GM23248 (cell line): ENCODE results near the gene SUPT3H. TPM values are rescaled to one million over a fixed set of nuclear protein-coding genes. Genes with fewer than 3 reads are reported as not detected.

Experiments used
- DNase-seq: peaks from one replicate; pipeline ENCODE4 v3.0.0-alpha.2; 2015
- H2AFZ ChIP-seq: fragments of 200-600 bp; sonication (generic); 2 replicates; pipeline ENCODE4 v1.6.1; 2016; ENCODE audit warnings: antibody characterized with exemption
- H3F3A ChIP-seq: fragments of 200-600 bp; sonication (generic); 2 replicates; pipeline ENCODE4 v1.6.1; 2016; ENCODE audit warnings: mild to moderate bottlenecking, antibody characterized with exemption, mixed run types; ENCODE audit not compliant: insufficient read depth
- H3K27ac ChIP-seq: fragments of 200-600 bp; sonication (generic); 2 replicates; pipeline ENCODE4 v1.5.1; 2016; ENCODE audit warnings: mild to moderate bottlenecking
- H3K27me3 ChIP-seq: fragments of 200-600 bp; sonication (generic); replicated peaks from 2 replicates; pipeline ENCODE4 v1.6.1; 2016; ENCODE audit warnings: mild to moderate bottlenecking; ENCODE audit not compliant: insufficient read depth
- H3K36me3 ChIP-seq: fragments of 200-600 bp; sonication (generic); 2 replicates; pipeline ENCODE4 v1.6.1; 2016; ENCODE audit warnings: low read depth, mild to moderate bottlenecking
- H3K4me1 ChIP-seq: fragments of 200-600 bp; sonication (generic); 2 replicates; pipeline ENCODE4 v1.6.1; 2016; ENCODE audit warnings: mild to moderate bottlenecking; ENCODE audit not compliant: insufficient read depth
- H3K4me2 ChIP-seq: fragments of 200-600 bp; sonication (generic); one replicate; pipeline ENCODE4 v1.6.1; 2016; ENCODE audit warnings: mild to moderate bottlenecking; ENCODE audit not compliant: unreplicated experiment
- H3K4me3 ChIP-seq: fragments of 200-600 bp; sonication (generic); 2 replicates; pipeline ENCODE4 v1.5.1; 2016; ENCODE audit warnings: mild to moderate bottlenecking
- H3K79me2 ChIP-seq: fragments of 200-600 bp; sonication (generic); 2 replicates; pipeline ENCODE4 v1.6.1; 2016; ENCODE audit warnings: mild to moderate bottlenecking; ENCODE audit not compliant: insufficient read depth
- H3K9ac ChIP-seq: fragments of 200-600 bp; sonication (generic); 2 replicates; pipeline ENCODE4 v1.6.1; 2016; ENCODE audit warnings: mild to moderate bottlenecking
- H3K9me2 ChIP-seq: fragments of 200-600 bp; sonication (generic); 2 replicates; pipeline ENCODE4 v1.6.1; 2016; ENCODE audit warnings: mixed run types, mild to moderate bottlenecking, moderate library complexity; ENCODE audit not compliant: insufficient read depth
- H3K9me3 ChIP-seq: fragments of 200-600 bp; sonication (generic); one replicate; pipeline ENCODE4 v1.6.1; 2017; ENCODE audit warnings: low read depth
- H4K20me1 ChIP-seq: fragments of 200-600 bp; sonication (generic); 2 replicates; pipeline ENCODE4 v1.6.0; 2016; ENCODE audit not compliant: insufficient read depth
- EZH2 ChIP-seq: fragments of 200-600 bp; sonication (generic); IDR thresholded peaks from 2 replicates; pipeline ENCODE4 v1.6.1; 2018; ENCODE audit warnings: antibody characterized with exemption, mild to moderate bottlenecking; ENCODE audit not compliant: insufficient read depth, poor library complexity, severe bottlenecking
- EZH2phosphoT487 ChIP-seq: fragments of 200-600 bp; sonication (generic); IDR thresholded peaks from 2 replicates; pipeline ENCODE4 v1.6.1; 2018; ENCODE audit warnings: antibody characterized with exemption, moderate library complexity, mild to moderate bottlenecking, low read depth; ENCODE audit not compliant: insufficient read depth
- WGBS, 2 experiments: methylation state at CpG; one replicate each; pipeline ENCODE4 v1.1.6; 2015 to 2017; ENCODE audit warnings: low lambda C conversion rate in 2 of 2, low coverage in 1 of 2; ENCODE audit errors: missing lambda C conversion rate in 2 of 2; 5-methylcytosine and 5-hydroxymethylcytosine counted together
- in situ Hi-C: fragments of 300-500 bp; cut with MboI; formaldehyde crosslinking; loops from 2 replicates; pipeline ENCODE4 v1.15.0; 2020
- polyA plus RNA-seq: library from polyadenylated mRNA; unstranded; fragments of >200 nt; fragmentation: Nextera tagmentation; extraction: Ambion mirVana; gene quantifications from 2 replicates; pipeline ENCODE4 v1.2.1, GENCODE V29; 2016
- total RNA-seq: library from RNA; depleted of rRNA; stranded (reverse); fragments of >200 nt; shearing (Covaris generic); gene quantifications from 2 replicates; pipeline ENCODE4 v1.2.3, GENCODE V29; 2014

The SUPT3H gene
- total and polyA plus RNA-seq, 2 experiments from 2014 or later: 9.3 to 12.4 TPM

- peak; percentile 27 for DNase-seq
- in situ Hi-C loops: no loop called here
Measured at GRCh38 chr6:44831002-44831610, 546.6 kb downstream of the SUPT3H start.

GRCh38 chr6:44829836-44830235 lies 547.9 kb downstream of the SUPT3H start:
- no peak overlapping the region for H3K4me2 ChIP-seq

More at GRCh38 chr6:44831002-44831610, 546.6 kb downstream of the SUPT3H start:
- no peak overlapping the region for H2AFZ ChIP-seq
- TF ChIP-seq EZH2 (no peak), EZH2phosphoT487 (no peak)
- no peaks in the 10 kb centered on the region for H3K79me2 ChIP-seq
- no peaks in the 10 kb centered on the region for H3K27me3 ChIP-seq
- WGBS, 2 experiments: 64 to 70% methylated on average over 3 of the region's 3 CpGs
- no peaks in the 10 kb centered on the region for H3K9me2 ChIP-seq
- no peaks in the 10 kb centered on the region for H3K9me3 ChIP-seq
- no peaks in the 10 kb centered on the region for H3K36me3 ChIP-seq
- no peak overlapping the region for H3K4me3 ChIP-seq
- H3F3A ChIP-seq: no peaks in the 10 kb centered on the region
- no peak overlapping the region for H3K27ac ChIP-seq
- H3K9ac ChIP-seq: no peak overlapping the region
- H3K4me2 ChIP-seq: no peak overlapping the region
- no peaks in the 10 kb centered on the region for H4K20me1 ChIP-seq
- H3K4me1 ChIP-seq: peaks cover 17% of the 10 kb centered on the region

GRCh38 chr6:44828780-44829179 lies 549.0 kb downstream of the SUPT3H start:
- TF ChIP-seq EZH2: no peak
- no peak for TF ChIP-seq EZH2phosphoT487
- Histone ChIP-seq H3K27ac (no peak overlapping the region), H3K4me1 (peaks cover 17% of the 10 kb centered on the region), H3K36me3 (no peaks in the 10 kb centered on the region), H3K4me2 (no peak overlapping the region), H3K9me2 (no peaks in the 10 kb centered on the region), H3F3A (no peaks in the 10 kb centered on the region), H4K20me1 (no peaks in the 10 kb centered on the region), H3K9ac (no peak overlapping the region), H2AFZ (no peak overlapping the region), H3K27me3 (no peaks in the 10 kb centered on the region), H3K79me2 (no peaks in the 10 kb centered on the region), H3K4me3 (no peak overlapping the region), H3K9me3 (no peaks in the 10 kb centered on the region)
- in situ Hi-C loops: no loop called here
- 88 to 91% methylated on average over 2 of the region's 2 CpGs for WGBS, 2 experiments
- DNase-seq: no peak

More at GRCh38 chr6:44829836-44830235, 547.9 kb downstream of the SUPT3H start:
- DNase-seq: no peak
- Histone ChIP-seq H4K20me1 (no peaks in the 10 kb centered on the region), H3K9me2 (no peaks in the 10 kb centered on the region), H3K36me3 (no peaks in the 10 kb centered on the region), H3K27ac (no peak overlapping the region), H3K79me2 (no peaks in the 10 kb centered on the region), H3K9ac (no peak overlapping the region), H3F3A (no peaks in the 10 kb centered on the region), H3K4me3 (no peak overlapping the region), H3K27me3 (no peaks in the 10 kb centered on the region), H2AFZ (no peak overlapping the region), H3K9me3 (no peaks in the 10 kb centered on the region), H3K4me1 (peaks cover 17% of the 10 kb centered on the region)
- in situ Hi-C loops: no loop called here
- 13 to 26% methylated on average over 2 of the region's 2 CpGs for WGBS, 2 experiments
- TF ChIP-seq EZH2phosphoT487: no peak
- TF ChIP-seq EZH2: no peak

GRCh38 chr6:44826025-44826676 lies 551.6 kb downstream of the SUPT3H start:
- TF ChIP-seq EZH2 (no peak), EZH2phosphoT487 (no peak)
- Histone ChIP-seq H2AFZ (no peak overlapping the region), H4K20me1 (no peaks in the 10 kb centered on the region), H3K4me3 (no peak overlapping the region), H3K9me3 (no peaks in the 10 kb centered on the region), H3K9ac (no peak overlapping the region), H3K9me2 (no peaks in the 10 kb centered on the region), H3K27ac (no peak overlapping the region), H3K36me3 (no peaks in the 10 kb centered on the region), H3F3A (no peaks in the 10 kb centered on the region), H3K27me3 (no peaks in the 10 kb centered on the region), H3K4me1 (peaks cover 10% of the 10 kb centered on the region), H3K79me2 (no peaks in the 10 kb centered on the region), H3K4me2 (no peak overlapping the region)
- DNase-seq: no peak
- WGBS, 2 experiments: 68 to 73% methylated on average over 6 of the region's 6 CpGs
- in situ Hi-C loops: no loop called here
